ENCODE data around the gene SAE1. TPM values are rescaled to one million over a fixed set of nuclear protein-coding genes. Genes with fewer than 3 reads are reported as not detected.

SAE1 gene
- total RNA-seq, 1 experiment from 2014 or later, result 47.5 TPM

GRCh38 chr19:47210180-47210490 lies 79.5 kb downstream of the SAE1 start:
- Histone ChIP-seq H4K20me1 (ENCODE audit: insufficient read depth, low read depth, low read length) (no peaks in the 10 kb centered on the region), H3K9me3 (ENCODE audit: low read length) (no peaks in the 10 kb centered on the region), H3K4me2 (ENCODE audit: low read depth, low read length, poor library complexity, severe bottlenecking) (no peak overlapping the region), H3K4me3 (ENCODE audit: low read length) (no peak overlapping the region), H3K27me3 (ENCODE audit: low read length) (no peaks in the 10 kb centered on the region), H3K4me1 (ENCODE audit: low read length) (peaks cover 17% of the 10 kb centered on the region), H3K79me2 (ENCODE audit: low read length) (no peaks in the 10 kb centered on the region), H3K27ac (ENCODE audit: low read length) (peak overlapping the region; percentile 50), H3K9me2 (replicated peaks; ENCODE audit: insufficient read depth, low read length) (no peaks in the 10 kb centered on the region), H3K9ac (ENCODE audit: low read length) (peak overlapping the region; percentile 8; the same call in 1 of the 2 replicates), H2AFZ (ENCODE audit: low read length) (no peak overlapping the region), H3K36me3 (ENCODE audit: insufficient read depth, low read length) (0 out of 2 replicates have a peak, but pooled peaks cover 6% of the 10 kb centered on the region)
- DNase-seq, result no peak

- H3K9me3 ChIP-seq (ENCODE audit: low read length), result no peaks in the 10 kb centered on the region
- H2AFZ ChIP-seq (ENCODE audit: low read length), result no peak overlapping the region
- no peaks in the 10 kb centered on the region for H3K79me2 ChIP-seq (ENCODE audit: low read length)
- no peak overlapping the region for H3K4me3 ChIP-seq (ENCODE audit: low read length)
- no peaks in the 10 kb centered on the region for H3K9me2 ChIP-seq (replicated peaks; ENCODE audit: insufficient read depth, low read length)
- H3K27ac ChIP-seq (ENCODE audit: low read length), result peak overlapping the region; percentile 50; the same call in 1 of the 2 replicates
- DNase-seq, result peak; percentile 92
- H3K4me1 ChIP-seq (ENCODE audit: low read length), result peaks cover 17% of the 10 kb centered on the region
- H3K36me3 ChIP-seq (ENCODE audit: insufficient read depth, low read length), result 0 out of 2 replicates have a peak, but pooled peaks cover 6% of the 10 kb centered on the region
- H3K9ac ChIP-seq (ENCODE audit: low read length), result peak overlapping the region; percentile 8; the same call in 1 of the 2 replicates
- H3K27me3 ChIP-seq (ENCODE audit: low read length), result no peaks in the 10 kb centered on the region
- no peak overlapping the region for H3K4me2 ChIP-seq (ENCODE audit: low read depth, low read length, poor library complexity, severe bottlenecking)
- no peaks in the 10 kb centered on the region for H4K20me1 ChIP-seq (ENCODE audit: insufficient read depth, low read depth, low read length)
Measured at GRCh38 chr19:47210689-47211316, 80.2 kb downstream of the SAE1 start.

GRCh38 chr19:47215581-47215980 lies 84.9 kb downstream of the SAE1 start:
- Histone ChIP-seq H3K4me3 (ENCODE audit: low read length) (no peak overlapping the region), H3K27me3 (ENCODE audit: low read length) (no peaks in the 10 kb centered on the region), H3K36me3 (ENCODE audit: insufficient read depth, low read length) (0 out of 2 replicates have a peak, but pooled peaks cover 6% of the 10 kb centered on the region), H4K20me1 (ENCODE audit: insufficient read depth, low read depth, low read length) (no peaks in the 10 kb centered on the region), H3K79me2 (ENCODE audit: low read length) (no peaks in the 10 kb centered on the region), H3K9me3 (ENCODE audit: low read length) (no peaks in the 10 kb centered on the region), H3K4me1 (ENCODE audit: low read length) (peaks cover 4% of the 10 kb centered on the region), H3K9ac (ENCODE audit: low read length) (no peak overlapping the region), H3K9me2 (replicated peaks; ENCODE audit: insufficient read depth, low read length) (no peaks in the 10 kb centered on the region), H3K27ac (ENCODE audit: low read length) (no peak overlapping the region), H2AFZ (ENCODE audit: low read length) (no peak overlapping the region), H3K4me2 (ENCODE audit: low read depth, low read length, poor library complexity, severe bottlenecking) (no peak overlapping the region)
- no peak for DNase-seq

- H2AFZ ChIP-seq (ENCODE audit: low read length), result no peak overlapping the region
- no peaks in the 10 kb centered on the region for H3K36me3 ChIP-seq (ENCODE audit: insufficient read depth, low read length)
- no peaks in the 10 kb centered on the region for H3K9me3 ChIP-seq (ENCODE audit: low read length)
- H4K20me1 ChIP-seq (ENCODE audit: insufficient read depth, low read depth, low read length), result no peaks in the 10 kb centered on the region
- H3K4me1 ChIP-seq (ENCODE audit: low read length), result peaks cover 6% of the 10 kb centered on the region
- no peak overlapping the region for H3K4me2 ChIP-seq (ENCODE audit: low read depth, low read length, poor library complexity, severe bottlenecking)
- no peak overlapping the region for H3K4me3 ChIP-seq (ENCODE audit: low read length)
- H3K9ac ChIP-seq (ENCODE audit: low read length), result no peak overlapping the region
- no peaks in the 10 kb centered on the region for H3K27me3 ChIP-seq (ENCODE audit: low read length)
- H3K27ac ChIP-seq (ENCODE audit: low read length), result no peak overlapping the region
- no peak for DNase-seq
- H3K79me2 ChIP-seq (ENCODE audit: low read length), result no peaks in the 10 kb centered on the region
- H3K9me2 ChIP-seq (replicated peaks; ENCODE audit: insufficient read depth, low read length), result no peaks in the 10 kb centered on the region
Measured at GRCh38 chr19:47221080-47221841, 90.6 kb downstream of the SAE1 start.

- no peak overlapping the region for H3K9ac ChIP-seq (ENCODE audit: low read length)
- H3K9me3 ChIP-seq (ENCODE audit: low read length), result no peaks in the 10 kb centered on the region
- H3K27me3 ChIP-seq (ENCODE audit: low read length), result no peaks in the 10 kb centered on the region
- H3K9me2 ChIP-seq (replicated peaks; ENCODE audit: insufficient read depth, low read length), result no peaks in the 10 kb centered on the region
- H3K36me3 ChIP-seq (ENCODE audit: insufficient read depth, low read length), result no peaks in the 10 kb centered on the region
- H3K27ac ChIP-seq (ENCODE audit: low read length), result no peak overlapping the region
- H4K20me1 ChIP-seq (ENCODE audit: insufficient read depth, low read depth, low read length), result no peaks in the 10 kb centered on the region
- H2AFZ ChIP-seq (ENCODE audit: low read length), result no peak overlapping the region
- no peak overlapping the region for H3K4me2 ChIP-seq (ENCODE audit: low read depth, low read length, poor library complexity, severe bottlenecking)
- H3K4me3 ChIP-seq (ENCODE audit: low read length), result no peak overlapping the region
- DNase-seq, result no peak
- no peaks in the 10 kb centered on the region for H3K79me2 ChIP-seq (ENCODE audit: low read length)
- H3K4me1 ChIP-seq (ENCODE audit: low read length), result peaks cover 12% of the 10 kb centered on the region
Measured at GRCh38 chr19:47221890-47222289, 91.3 kb downstream of the SAE1 start.

GRCh38 chr19:47225746-47226425 lies 95.3 kb downstream of the SAE1 start:
- no peaks in the 10 kb centered on the region for H4K20me1 ChIP-seq (ENCODE audit: insufficient read depth, low read depth, low read length)
- peak overlapping the region; percentile 85 for H3K4me2 ChIP-seq (ENCODE audit: low read depth, low read length, poor library complexity, severe bottlenecking)
- DNase-seq, result peak; percentile 95
- peak overlapping the region; percentile 75 for H3K9ac ChIP-seq (ENCODE audit: low read length)
- no peaks in the 10 kb centered on the region for H3K36me3 ChIP-seq (ENCODE audit: insufficient read depth, low read length)
- H2AFZ ChIP-seq (ENCODE audit: low read length), result peak overlapping the region; percentile 73; the same call in 1 of the 2 replicates
- peak overlapping the region; percentile 64 for H3K4me3 ChIP-seq (ENCODE audit: low read length)
- no peaks in the 10 kb centered on the region for H3K9me2 ChIP-seq (replicated peaks; ENCODE audit: insufficient read depth, low read length)
- no peaks in the 10 kb centered on the region for H3K9me3 ChIP-seq (ENCODE audit: low read length)
- peaks cover 42% of the 10 kb centered on the region for H3K4me1 ChIP-seq (ENCODE audit: low read length)
- H3K79me2 ChIP-seq (ENCODE audit: low read length), result no peaks in the 10 kb centered on the region
- H3K27ac ChIP-seq (ENCODE audit: low read length), result peak overlapping the region; percentile 44
- no peaks in the 10 kb centered on the region for H3K27me3 ChIP-seq (ENCODE audit: low read length)

- peak; percentile 81 for DNase-seq
- Histone ChIP-seq H2AFZ (ENCODE audit: low read length) (no peak overlapping the region), H3K4me1 (ENCODE audit: low read length) (peaks cover 48% of the 10 kb centered on the region), H3K4me3 (ENCODE audit: low read length) (peak overlapping the region; percentile 64), H3K27ac (ENCODE audit: low read length) (peak overlapping the region; percentile 44), H3K9me3 (ENCODE audit: low read length) (no peaks in the 10 kb centered on the region), H3K9me2 (replicated peaks; ENCODE audit: insufficient read depth, low read length) (no peaks in the 10 kb centered on the region), H3K27me3 (ENCODE audit: low read length) (0 out of 2 replicates have a peak, but pooled peaks cover 2% of the 10 kb centered on the region), H3K4me2 (ENCODE audit: low read depth, low read length, poor library complexity, severe bottlenecking) (peak overlapping the region; percentile 85), H3K9ac (ENCODE audit: low read length) (peak overlapping the region; percentile 75), H4K20me1 (ENCODE audit: insufficient read depth, low read depth, low read length) (no peaks in the 10 kb centered on the region), H3K79me2 (ENCODE audit: low read length) (no peaks in the 10 kb centered on the region), H3K36me3 (ENCODE audit: insufficient read depth, low read length) (no peaks in the 10 kb centered on the region)
Measured at GRCh38 chr19:47226426-47227351, 96.1 kb downstream of the SAE1 start.

All from Karpas-422 (cell line).